Anterior cingulate cortex (tissue), 58 donors: Measurements from ENCODE around the gene YWHAG.
"Not testable (repeated sequence)": the region's sequence is repeated elsewhere in the genome, so short reads cannot be mapped to it uniquely, and the experiment has no call there.

Source experiments
- DNase-seq, 58 donors: peaks; one replicate each; lab custom pipeline; 2025; lab: John Stamatoyannopoulos, UW

YWHAG gene

DNA sequence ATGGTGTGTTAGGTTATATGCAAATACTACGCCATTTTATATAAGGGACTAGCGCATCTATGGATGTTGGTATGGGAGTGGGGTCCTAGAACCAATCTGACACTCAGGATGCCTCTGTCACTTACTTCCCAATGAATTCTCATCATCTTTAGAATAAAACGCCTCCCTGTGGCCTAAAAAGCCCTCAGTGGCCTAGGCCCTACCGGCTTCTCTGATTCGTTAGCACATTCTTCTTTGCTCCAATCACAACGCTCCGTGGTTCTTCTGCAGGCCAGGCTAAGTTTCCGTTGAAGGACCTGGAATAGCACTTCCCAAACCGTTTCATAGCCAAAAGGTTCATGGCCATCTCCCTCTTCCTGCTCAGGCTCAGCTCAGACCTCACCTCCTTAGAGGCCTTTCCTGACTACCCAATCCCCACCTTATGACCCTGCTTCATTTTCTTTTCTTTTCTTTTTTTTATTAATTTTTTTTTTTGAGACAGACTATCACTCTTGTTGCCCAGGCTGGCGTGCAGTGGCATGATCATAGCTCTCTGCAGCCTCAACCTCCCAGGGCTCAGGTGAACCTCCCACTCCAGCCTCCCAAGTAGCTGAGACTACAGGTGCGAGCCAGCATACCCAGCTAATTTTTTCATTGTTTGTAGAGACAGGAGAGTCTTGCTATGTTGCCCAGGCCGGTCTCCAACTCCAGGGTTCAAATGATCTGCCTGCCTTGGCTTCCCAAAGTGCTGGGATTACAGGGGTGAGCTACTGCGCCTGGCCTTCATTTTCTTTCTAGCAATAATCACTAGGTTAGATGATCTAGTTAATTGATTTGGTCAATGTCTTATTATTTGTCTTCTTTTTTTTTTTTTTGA lies 24.5 kb upstream of the YWHAG start:
- no peak for DNase-seq

GRCh38 chr7:76381814-76382213 lies 23.0 kb upstream of the YWHAG start:
- DNase-seq: no peak

GRCh38 chr7:76380623-76380966 lies 21.8 kb upstream of the YWHAG start:
- peak in 2 of 58 donors; percentile 30 to 60 for DNase-seq

DNA sequence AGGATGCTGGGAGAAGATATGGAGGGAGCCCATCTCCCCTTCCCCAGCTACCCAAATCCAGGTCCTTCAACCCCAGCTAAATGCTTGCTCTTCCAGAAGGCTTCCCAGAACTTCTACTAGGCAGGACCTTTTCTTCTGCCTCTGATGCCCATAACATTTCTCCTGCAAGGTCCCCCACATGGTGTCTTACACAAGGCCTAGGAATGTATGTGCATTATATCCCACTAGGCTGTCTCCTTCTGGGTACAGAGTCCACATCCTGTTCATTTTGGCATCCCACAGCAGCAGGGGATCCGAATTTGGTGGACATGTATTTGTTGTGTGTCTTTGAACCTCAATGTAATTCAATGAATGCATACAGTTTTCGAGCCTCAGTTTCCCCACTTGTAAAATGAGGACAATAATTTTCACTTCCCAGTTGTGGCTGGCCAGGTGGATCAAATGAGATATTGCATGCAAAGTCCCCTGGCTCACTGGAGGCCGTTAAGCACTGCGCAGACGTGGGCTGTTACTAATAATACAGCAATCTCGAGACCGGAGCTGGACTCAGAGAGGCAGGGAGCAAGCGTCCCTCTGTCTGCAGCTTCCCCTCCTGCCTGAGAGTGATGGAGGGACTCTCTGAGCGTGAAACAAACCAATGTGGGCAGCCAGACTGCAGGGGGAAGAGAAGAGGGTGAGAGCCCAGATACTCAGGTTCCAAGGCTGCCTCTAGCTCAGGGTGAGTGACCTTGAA lies 18.6 kb upstream of the YWHAG start:
- DNase-seq: no peak

DNA sequence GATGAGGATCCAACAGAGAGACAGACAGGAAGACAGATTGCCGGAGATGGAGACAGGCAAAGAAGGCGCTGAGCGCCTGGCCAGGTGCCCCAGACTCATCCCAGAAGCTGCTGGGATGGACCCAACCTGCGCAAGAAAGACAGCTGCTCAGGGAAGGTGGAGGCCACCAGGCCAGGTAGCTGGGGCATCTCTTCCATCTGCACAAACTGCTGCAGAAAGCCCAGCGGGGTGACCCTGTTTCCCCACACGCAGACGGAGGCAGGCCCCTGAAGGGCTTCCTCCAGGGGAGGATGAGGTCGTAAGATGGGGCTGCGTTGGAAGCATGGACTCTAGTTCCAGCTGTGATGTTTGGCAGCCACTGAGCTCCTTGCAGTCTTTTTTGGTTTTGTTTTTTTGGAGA lies 16.5 kb upstream of the YWHAG start:
- no peak for DNase-seq

DNA sequence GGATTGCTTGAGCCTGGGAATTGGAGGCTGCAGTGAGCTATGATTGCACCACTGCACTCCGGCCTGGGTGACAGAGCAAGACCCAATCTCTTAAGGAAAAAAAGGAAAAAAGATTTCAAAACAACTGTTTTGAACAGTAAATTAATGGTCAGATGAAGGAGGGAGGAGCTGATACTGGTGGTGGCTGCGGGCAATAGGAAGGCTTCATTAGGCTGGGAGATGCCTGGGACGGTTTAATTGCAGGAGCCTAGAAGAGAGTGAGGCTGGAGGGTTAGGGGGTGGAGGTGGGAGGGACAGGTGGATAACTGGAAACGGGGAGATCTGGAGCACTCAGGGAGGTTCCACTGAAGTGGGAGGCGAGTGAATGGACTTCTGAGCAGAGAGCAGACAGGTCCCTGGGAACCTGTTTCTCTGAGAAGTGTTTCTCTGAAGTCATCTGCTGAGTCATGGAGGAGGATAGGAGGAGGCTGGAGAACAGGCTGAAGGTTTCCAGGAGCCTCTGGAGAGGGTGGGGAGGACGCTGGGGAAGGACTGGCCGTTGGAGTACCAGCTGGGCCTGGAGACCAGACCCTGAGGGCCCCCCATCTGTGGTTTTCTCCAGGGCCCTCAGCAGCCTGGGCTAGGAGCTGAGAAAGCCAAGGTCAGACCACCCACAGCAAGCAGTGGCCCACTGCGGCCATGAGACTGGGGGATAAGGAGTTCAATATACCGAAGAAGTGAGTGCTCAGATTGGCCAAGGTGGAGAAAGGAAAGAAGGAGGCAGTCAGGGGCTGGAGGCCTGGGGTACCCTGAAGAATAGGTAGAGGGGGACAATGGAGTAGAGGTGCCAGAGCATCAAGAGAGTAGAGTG lies 14.4 kb upstream of the YWHAG start:
- peak in 1 of 58 donors; percentile 12 for DNase-seq

DNA sequence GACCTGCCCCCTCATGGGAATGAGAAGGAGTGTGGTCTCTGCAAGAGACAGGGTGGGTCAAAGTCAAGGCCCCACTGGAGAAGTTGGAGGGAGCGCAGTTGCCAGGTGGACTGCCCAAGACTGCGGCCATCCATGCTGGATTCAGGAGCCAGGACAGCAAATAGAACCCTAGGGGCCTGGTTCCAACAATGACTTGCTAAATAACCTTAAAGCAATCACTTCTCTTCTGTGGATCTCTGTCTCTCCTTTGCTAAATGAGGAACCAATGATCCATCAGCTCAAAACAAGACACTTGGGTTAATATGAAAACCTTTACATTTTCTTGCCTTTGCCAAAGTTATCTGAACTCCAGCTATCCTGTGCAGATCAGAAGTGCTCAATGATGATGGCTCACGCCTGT lies 12.6 kb upstream of the YWHAG start:
- no peak for DNase-seq

GRCh38 chr7:76369018-76369417 lies 10.2 kb upstream of the YWHAG start:
- no peak for DNase-seq

DNA sequence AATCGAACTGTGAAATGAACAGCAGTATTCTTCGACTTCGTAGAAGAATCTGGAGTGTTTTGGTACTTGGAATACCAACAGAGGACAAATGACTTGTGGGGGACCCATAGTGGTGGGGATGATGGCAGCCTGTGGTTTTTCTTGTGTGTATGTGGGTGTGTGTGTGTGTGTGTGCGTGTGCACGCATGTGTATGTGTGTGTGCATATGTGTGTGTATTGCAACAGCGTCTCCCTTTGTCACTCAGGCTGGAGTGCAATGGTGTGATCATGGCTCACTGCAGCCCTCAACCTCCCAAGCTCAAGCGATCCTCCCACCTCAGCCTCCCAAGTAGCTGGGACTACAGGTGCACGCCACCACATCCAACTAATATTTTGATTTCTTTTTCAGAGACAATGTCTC lies 9.4 kb upstream of the YWHAG start:
- DNase-seq: no peak

DNA sequence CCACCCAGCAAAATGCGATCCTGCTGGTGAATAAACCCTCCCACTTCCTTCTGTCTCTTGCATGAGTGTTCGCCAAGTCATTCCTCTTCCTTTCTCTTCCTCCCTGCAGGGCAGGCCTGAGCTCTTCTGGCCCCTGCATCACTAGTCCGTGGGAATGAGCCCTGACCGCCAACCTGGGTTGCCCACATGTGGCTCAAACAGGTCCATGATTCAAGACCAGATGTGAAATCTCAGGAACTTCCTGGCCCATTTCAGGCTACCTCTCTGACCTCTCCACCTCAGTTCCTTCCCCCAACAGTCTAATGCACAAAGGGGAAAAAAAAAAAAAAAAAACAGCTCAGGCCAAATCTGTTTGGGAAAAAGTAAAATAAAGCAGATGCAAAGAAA lies 5.4 kb upstream of the YWHAG start:
- peak in 18 of 58 donors; percentile 3 to 52 (median 20) for DNase-seq

DNA sequence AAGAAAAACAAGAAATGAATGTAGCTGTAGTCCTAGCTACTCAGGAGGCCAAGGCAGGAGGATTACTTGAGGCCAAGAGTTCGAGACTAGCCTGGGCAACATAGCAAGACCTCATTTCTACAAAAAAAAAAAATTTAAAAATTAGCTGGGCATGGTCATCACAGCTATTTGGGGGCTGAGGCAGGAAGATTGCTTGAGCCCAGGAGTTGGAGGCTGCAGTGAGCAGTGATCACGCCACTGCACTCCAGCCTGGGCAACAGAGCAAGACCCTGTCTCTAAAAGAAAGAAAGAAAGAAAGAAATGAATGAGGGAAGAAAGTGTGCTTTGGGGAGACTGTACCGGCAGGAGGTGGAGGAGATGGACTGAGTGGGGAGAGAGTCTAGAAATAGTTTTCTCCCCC lies 5.0 kb upstream of the YWHAG start:
- DNase-seq: not testable (repeated sequence)

DNA sequence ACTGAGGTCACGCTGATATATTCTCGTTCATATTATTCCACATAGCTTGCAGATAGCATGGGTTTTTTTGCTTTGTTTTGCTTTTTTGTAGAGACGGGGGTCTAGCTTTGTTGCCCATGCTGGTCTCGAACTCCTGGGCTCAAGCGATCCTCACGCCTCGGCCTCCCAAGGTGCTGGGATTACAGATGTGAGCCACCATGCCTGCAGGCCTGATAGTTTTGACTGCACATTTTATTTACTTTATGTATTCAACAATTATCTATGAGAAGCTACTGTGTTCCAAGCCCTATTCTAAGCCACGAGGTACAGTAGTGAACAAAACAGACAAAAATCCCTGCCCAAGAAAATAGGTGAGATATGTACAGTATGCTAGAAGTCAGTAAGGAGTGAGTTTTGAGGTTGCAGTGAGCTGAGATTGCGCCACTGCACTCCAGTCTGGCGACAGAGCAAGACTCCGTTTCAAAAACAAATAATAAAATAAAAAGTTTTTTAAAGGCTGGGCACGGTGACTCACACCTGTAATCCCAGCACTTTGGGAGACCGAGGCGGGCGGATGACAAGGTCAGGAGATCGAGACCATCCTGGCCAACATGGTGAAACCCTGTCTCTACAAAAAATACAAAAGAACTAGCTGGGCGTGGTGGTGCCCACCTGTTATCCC lies 1.3 kb upstream of the YWHAG start:
- no peak for DNase-seq

GRCh38 chr7:76359111-76359977 lies 553 bp upstream of the YWHAG start:
- DNase-seq: peak; percentile 78 to 99 (median 98)

- peak in 54 of 58 donors; percentile 10 to 79 (median 59) for DNase-seq
These were observed 745 bp downstream of the YWHAG start for GRCh38 chr7:76358011-76358480.

DNA sequence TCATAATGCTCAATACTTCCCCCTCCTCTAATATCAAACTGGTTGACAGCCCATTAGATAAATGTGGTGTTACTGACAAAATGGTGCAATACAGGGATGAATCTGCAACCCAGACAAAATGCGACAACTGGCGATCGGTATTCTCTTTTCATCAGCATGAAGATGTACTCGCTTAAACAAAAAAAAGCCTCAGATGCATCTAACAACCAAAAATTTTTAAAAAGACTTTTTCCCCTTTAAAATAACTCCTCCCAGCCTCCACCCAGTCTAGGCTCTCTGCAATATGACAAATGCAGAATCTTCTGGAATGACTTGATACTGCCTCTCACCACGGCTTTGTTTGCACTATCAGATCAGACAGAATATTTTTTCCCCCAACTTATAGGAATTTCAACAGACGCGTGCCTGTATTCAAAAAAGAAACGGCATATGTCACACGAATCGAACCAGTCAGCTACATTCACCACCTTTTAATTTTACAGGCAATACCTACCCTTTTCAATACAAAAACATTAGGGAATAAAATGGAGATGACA lies 1.2 kb downstream of the YWHAG start:
- peak in 1 of 58 donors; percentile 46 for DNase-seq

DNA sequence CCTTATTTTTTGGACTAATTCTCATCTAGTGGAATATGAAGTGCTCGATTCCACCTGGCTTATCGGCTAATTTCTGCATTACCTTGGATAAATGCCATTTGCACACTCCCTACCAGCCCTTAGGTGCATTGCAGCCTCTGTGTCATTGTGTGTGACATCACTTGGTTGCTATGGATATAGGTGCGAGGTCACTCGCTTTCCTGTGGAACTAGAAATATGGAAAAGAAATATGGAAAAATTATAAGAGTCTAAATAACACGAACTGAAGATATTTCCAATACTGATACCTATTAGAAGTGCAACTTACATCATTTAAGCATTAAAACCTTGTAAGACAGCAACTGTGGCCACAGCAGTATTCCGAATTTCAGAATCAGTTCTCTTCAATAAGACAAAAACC lies 2.0 kb downstream of the YWHAG start:
- peak in 1 of 58 donors; percentile 7 for DNase-seq

DNA sequence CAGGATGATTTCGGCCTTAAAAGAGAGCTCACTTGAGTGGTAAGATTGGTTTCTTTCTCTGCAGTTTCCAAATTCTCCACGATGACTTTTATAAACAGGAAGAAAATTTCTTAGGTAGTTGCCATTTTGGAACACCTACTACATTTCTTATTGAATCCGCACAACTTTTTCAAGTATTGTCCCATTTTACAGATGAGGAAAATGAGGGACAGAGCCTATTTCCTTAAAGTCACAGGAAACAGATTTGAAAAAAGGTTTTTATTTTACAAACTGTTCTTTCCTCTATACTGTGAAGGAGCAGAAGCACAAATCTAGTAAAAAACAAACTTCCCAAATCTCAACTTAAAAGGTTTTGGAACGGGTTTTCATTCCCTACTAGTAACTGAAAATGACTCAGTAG lies 2.7 kb downstream of the YWHAG start:
- no peak for DNase-seq

- DNase-seq: peak in 8 of 58 donors; percentile 2 to 77 (median 12)
These were observed 3.6 kb downstream of the YWHAG start for GRCh38 chr7:76354981-76355730.
